Measurements from ENCODE around the gene MSRB3.
A peak's percentile ranks its signal among the peaks of the same experiment; 100 is the strongest.
"Not testable (repeated sequence)": the region's sequence is repeated elsewhere in the genome, so short reads cannot be mapped to it uniquely, and the experiment has no call there.

The MSRB3 gene

DNA sequence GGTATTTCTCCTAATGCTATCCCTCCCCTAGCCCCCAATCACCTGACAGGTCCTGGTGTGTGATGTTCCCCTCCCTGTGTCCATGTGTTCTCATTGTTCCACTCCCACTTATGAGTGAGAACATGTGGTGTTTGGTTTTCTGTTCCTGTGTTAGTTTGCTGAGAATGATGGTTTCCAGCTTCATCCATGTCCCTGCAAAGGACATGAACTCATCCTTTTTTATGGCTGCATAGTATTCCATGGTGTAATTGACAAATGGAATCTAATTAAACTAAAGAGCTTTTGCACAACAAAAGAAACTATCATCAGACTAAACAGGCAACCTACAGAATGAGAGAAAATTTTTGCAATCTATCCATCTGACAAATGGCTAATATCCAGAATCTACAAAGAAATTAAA, 178.9 kb downstream of the MSRB3 start:
- not testable (repeated sequence) for DNase-seq (ENCODE audit: low read depth, low spot score)

DNA sequence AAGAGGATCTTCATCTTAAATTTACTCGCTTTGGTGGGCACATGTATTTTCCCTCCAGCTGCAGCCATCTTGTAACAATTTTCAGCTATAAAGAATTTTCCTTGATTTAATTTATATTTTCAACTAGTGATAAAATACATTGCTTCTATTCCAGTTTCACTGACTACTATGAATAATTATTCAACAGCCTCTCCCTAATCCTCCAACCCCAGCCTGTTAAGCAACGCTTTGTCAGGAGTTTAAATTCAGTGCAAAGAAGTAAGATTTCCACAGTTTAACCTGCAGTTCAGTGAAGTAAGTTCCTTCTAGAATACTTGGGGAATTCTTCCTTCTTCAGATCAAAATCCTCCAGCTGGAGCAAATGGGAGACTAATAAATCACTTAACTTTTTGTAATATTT, 180.2 kb downstream of the MSRB3 start:
- no peak for DNase-seq (ENCODE audit: low read depth, low spot score)

DNA sequence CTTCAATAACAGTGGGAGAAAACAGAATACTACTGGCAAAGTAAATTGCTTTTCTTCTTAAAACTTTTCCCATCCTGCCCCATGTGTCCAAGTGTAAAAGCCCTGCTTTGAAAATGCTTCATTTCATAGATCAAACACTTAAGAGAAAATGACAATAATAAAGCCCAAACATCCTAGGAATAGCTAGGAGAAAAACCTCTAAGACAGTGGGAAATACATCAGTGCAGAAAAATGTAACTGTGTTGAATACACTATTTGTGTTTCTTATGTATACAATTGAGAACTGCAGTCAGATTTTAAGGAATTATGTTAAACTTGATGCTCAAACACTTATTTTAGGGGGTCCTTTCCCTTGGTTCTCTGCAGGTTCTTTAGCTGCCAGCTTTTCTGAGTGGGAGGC, 181.1 kb downstream of the MSRB3 start:
- no peak for DNase-seq (ENCODE audit: low read depth, low spot score)

DNA sequence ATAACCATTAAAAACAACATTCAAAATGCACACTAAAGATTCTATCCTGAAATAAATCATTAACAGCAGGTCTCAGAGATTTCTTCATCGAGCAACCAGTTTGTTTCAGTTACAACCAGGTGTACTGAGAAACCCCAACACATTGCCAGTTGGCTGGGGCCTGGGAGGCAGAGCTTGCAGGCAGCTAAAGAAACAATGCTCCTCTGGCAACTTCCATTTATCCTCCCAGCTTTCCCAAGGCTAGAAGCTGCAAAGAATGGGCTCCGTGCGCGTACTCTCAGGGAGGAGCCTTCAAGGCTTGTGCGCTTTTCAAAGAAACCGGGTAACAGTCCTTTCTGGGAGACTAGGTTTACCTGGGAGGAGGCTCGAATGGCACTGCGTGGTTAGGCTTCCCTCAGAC, 181.6 kb downstream of the MSRB3 start:
- no peak for DNase-seq (ENCODE audit: low read depth, low spot score)

DNA sequence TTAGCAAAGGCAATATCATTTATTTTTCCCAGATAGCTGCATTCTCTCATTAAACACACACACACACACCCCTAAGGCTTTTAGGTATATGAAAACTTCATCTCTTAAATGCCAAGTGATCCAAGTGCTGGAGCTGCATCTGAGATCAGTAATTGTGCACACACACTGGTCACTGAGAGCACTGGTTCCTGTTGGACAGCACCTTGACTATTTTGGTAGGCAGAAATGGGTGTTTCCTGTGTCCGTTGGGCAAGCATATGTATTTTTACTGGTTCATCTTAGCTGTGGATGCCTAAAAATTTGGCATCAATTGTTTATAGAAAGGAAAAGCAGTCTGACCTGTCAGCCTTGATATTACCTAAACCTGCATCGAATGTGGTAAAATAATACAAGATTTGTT, 182.5 kb downstream of the MSRB3 start:
- no peak for DNase-seq (ENCODE audit: low read depth, low spot score)

DNA sequence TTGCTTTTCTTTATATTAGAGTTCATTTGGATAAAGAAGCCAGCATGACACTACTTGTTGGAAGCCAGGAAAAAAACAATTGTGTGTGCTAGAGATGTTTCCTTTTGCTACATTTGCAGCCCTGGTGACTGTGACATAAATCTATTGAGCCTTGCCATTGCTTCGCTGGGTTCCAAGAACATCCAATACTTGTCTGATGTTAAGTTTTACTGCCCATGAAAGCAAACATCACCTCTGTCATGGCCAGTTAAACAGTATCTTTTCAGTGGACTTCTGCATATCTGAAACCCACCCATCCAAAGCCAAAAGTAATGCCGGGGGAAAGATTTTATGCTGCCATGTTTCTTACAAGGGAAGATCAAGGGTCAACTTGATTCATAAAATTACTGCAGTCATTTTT, 184.0 kb downstream of the MSRB3 start:
- DNase-seq (ENCODE audit: low read depth, low spot score): no peak

DNA sequence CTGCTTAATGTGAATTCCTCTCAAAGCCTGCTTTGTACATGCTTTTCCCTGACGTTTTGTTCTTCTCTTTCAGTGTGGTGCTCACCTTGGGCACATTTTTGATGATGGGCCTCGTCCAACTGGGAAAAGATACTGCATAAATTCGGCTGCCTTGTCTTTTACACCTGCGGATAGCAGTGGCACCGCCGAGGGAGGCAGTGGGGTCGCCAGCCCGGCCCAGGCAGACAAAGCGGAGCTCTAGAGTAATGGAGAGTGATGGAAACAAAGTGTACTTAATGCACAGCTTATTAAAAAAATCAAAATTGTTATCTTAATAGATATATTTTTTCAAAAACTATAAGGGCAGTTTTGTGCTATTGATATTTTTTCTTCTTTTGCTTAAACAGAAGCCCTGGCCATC, 184.6 kb downstream of the MSRB3 start:
- DNase-seq (ENCODE audit: low read depth, low spot score): no peak

DNA sequence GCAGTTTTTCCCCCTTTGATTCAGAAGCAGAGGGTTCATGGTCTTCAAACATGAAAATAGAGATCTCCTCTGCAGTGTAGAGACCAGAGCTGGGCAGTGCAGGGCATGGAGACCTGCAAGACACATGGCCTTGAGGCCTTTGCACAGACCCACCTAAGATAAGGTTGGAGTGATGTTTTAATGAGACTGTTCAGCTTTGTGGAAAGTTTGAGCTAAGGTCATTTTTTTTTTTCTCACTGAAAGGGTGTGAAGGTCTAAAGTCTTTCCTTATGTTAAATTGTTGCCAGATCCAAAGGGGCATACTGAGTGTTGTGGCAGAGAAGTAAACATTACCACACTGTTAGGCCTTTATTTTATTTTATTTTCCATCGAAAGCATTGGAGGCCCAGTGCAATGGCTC, 185.1 kb downstream of the MSRB3 start:
- no peak for DNase-seq (ENCODE audit: low read depth, low spot score)

DNA sequence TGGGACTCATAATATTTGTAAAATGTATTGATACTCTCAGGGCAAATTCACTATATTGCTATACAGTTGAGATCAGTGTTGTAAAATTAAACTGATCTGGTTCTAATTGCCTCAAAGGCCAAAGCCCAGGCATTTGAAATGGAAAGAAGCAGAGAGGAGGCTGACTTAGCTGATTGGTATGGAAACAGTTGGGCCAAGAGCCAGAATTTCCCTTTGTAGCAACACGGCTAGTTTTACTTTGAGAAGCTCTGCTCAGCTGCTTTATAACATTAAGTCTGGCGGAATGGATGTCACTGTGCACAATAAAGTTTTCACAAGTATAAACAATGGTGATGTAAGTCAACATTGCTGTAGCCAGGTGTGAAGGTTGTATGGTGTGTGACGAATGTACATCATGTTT, 186.4 kb downstream of the MSRB3 start:
- peak; percentile 29 for DNase-seq (ENCODE audit: low read depth, low spot score)

DNA sequence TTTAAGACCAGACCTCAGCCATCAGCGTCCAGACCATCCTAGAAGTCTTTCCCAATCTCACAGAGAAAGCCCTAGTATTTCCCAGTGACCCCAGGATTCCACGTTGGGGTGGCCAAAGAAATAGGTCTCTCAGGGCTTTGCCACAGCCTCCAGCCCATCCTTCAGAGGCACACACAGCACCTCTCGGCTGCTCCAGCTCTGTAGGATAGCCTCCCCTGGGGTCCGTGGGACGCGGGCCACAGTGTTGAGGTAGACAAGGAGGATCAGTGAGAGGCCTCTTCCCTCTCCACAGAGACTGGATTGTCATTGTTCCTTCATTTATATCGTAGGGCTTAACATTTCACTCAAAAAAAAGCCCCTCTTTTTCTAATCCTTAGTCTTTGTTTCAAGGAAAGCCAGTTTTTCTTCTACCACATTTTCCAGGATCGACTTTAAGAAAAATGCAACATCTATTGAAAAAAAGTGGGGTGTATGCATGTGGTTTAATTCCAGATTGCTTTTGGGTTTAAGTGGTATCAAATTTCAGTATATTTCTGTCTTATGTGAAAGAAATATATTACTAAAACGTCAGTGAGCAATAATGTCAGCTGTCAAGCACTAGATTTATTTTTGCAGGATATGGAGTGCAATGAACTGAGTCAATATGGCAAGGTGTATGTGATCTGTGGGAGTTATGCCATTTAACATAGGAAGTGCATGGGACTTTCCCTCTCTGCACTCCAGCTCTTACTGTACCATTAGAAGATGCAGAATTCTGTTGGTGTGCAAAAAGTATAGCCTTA, 187.5 kb downstream of the MSRB3 start:
- no peak for DNase-seq (ENCODE audit: low read depth, low spot score)

DNA sequence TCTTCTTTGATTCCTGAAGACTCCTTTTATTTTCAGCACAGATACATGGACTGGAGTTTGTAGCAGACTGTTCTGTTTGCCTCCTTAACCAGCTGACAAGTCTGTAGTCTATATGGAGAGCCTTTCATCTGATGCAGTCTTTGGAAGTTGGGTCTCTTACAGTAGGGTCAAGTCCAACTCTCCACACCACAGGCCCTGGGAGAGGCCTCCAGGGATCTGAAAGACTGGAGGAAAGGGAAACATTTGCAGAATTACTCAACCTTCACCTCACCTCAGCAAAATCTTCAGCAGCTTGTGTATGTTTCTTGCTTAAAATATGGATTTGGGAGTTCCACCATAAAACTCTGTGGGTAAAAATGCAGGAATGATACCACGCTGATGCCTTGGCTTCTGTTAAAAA, 188.4 kb downstream of the MSRB3 start:
- no peak for DNase-seq (ENCODE audit: low read depth, low spot score)

DNA sequence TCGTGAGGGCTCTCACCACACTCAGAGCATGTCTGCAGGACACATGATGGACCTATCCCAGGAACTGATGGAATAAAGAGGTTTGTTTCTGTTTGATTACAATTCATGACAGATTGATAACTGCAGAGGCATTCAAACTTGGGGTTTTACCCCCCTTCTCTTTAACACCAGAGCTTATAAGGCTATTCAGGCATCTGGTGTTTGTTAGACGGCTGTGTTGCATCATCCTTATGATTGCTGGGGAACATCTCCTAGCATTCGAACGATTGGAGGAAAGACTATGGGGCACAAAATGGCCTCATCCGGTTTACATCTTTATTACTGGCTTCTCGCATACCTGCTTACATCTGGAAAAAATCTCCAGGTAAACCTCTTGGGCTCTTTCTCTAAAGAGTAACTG, 191.8 kb downstream of the MSRB3 start:
- DNase-seq (ENCODE audit: low read depth, low spot score): no peak

DNA sequence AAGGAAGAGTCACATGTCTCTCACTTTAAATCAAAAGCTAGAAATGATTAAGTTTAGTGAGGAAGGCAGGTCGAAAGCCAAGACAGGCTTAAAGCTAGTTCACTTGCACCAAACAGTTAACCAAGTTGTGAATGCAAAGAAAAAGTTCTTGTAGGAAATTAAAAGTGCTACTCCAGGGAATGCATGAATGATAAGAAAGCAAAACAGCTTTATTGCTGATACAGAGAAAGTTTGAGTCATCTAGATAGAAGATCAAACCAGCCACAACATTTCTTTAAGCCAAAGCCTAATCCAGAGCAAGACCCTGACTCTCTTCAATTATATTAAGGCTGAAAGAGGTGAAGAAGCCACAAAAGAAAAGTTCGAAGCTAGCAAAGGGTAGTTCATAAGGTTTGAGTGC, 193.6 kb downstream of the MSRB3 start:
- no peak for DNase-seq (ENCODE audit: low read depth, low spot score)

DNA sequence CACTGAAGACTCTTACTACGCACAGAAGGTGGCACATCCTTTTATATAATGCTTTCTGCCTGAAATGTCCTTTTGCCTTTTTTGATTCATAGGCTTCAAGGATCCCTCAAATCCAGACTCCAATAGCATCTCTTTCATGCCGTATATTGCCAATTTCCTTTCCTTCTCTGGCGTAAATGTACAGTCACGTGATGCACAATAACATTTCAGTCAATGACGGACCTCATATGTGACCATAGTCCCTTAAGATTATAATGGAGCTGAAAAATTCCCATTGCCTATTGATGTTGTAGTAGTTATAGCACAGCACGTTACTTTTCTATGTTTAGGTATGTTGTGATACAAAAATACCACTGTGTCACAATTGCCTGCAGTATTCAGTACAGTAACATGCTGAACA, 196.3 kb downstream of the MSRB3 start:
- DNase-seq (ENCODE audit: low read depth, low spot score): no peak

DNA sequence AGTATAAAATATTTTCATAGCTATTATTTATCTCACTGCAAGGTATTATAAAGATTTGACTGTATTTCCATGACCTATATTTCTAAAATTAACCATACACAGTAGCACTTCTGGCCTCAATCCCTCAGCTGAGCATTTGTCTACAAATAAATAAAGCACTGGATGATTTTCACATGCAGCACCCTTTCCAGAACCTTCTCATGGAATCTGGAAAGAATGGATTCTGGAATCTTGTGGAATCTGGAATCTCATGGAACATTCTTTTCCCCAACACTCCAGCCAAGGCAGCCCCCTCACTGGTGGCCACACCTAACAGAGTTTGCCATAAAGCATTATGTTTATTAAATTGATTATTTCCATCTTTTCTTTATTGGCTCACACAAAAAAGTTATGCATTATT, 199.2 kb downstream of the MSRB3 start:
- no peak for DNase-seq (ENCODE audit: low read depth, low spot score)

DNA sequence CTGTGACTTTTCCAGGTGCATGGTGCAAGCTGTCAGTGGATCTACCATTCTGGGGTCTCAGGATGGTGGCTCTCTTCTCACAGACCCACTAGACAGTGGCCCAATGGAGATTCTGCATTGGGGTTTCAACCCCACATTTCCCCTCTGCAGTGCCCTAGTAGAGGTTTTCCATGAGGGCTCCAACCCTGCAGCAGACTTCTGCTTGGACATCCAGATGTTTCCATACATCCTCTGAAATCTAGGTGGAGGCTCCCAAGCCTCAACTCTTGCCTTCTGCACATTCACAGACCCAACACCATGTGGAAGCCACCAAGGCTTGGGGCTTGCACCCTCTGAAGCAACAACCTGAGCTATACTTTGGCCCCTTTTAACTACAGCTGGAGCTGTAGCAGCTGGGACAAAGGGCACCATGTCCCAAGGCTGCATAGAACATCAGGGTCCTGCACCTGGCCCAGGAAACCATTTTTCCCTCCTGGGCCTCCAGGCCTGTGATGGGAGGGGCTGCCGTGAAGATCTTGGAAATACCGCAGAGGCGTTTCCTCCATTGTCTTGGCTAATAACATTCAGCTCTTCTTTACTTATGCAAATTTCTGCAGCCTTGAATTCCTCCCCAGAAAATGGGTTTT, 205.5 kb downstream of the MSRB3 start:
- DNase-seq (ENCODE audit: low read depth, low spot score): not testable (repeated sequence)

DNA sequence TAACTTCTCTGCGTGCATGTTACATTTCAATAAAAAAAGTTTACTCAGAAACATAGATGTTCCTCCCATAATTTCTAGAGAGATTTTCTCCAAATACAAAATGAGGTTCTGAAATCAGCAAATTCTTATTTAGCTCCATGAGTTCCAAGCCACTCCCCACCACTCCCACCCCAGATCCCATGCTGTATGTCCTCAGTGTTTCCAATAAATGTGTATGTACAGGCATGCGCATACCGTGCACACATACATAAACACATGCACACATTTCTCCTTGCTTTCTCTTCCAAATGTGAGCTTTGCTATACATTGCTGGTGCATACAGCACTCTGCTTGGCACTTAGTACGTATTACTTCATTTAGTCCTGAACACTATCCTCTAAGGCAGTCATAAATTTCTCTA, 209.7 kb downstream of the MSRB3 start:
- no peak for DNase-seq (ENCODE audit: low read depth, low spot score)

DNA sequence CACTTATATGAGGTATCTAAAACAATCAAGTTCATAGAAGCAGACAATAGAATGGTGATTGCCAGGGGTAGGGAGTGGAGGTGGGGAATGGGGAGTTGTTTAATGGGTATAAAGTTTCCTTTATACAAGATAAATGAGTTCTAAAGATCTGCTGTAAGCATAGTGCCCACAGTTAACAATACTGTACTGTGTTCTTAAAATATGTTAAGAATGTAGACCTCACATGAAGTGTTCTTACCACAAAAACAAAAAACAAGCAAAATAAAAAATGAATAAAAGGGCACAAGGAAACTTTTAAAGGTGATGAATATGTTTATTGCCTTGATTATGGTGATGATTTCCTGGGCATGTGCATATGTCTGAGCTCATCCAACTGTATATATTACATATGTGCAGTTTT, 211.8 kb downstream of the MSRB3 start:
- DNase-seq (ENCODE audit: low read depth, low spot score): no peak

DNA sequence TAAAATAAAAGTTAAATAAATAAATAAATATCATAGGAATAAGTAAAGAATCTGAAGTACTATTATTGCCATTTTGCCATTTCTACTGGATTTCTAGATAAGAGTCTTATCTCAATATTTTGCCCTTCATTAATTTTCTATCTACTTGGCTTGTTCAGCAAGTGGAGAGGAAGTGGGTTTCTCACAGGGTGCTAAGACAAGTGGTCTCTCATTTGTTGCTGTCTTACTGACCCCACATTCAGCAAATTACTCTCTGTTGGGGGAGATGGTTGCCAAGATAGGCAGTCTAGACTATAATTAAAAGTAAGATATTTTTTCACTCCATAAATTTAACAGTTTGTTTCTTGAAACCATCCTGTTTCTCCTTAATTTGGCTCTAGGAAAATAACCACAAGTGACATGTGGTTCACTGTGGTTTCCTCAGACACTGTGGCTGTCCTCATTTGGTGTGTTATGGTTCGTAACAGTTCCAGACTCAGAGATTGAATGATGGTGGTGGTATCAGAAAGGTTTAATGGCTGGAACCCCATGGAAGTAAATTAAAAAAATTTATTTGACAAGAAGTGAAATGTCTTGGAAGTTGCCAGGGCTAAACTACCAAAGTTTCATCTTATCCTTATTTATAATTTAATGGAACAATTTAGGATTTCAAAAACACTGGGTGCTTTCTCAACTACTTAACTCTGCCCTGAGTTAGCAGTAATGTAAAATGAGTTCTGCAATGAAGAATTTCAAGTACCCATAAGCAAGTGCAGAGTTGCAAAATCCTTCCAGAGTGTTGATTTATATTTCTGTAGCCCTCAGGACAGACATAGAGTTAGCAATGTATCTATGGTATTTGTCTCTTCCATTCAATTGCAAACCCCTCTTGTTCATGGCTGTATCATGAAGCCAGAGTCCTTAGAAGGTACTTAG, 214.8 kb downstream of the MSRB3 start:
- DNase-seq (ENCODE audit: low read depth, low spot score): no peak

DNA sequence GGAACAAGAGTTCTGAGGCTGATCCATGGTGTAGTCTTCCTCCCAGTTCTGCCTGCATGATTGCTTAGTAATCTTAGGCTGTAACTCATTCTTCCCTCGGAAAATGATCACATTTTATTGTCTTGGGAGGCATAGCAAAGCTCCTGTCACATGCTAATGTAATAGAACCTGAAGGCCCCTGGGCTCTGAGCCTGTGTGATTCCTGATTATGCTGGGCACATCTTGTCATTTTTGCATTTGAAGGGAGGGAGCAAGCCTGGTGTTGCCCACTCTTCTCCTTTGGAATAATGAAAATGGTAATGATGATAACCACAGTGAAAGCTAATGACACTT, 215.4 kb downstream of the MSRB3 start:
- no peak for DNase-seq (ENCODE audit: low read depth, low spot score)

DNA sequence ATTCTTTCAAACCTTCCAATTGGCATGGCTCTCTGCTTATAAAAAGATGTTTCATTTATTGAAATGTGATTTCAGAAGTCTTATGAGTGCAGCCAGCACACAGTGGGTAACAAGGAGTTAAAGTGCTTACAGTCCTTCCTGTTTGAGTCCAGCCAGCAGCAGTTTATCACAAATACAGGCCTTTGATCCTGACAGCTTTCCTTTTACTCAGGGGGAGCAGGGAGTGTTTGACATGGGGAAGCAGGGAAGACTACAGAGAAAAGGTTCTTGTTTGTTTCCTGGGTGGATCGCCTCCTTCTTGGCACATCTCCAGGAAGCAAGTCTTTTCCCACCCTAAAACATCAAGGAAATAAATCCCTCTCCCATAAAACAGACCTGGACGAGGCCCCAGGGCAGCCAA, 216.1 kb downstream of the MSRB3 start:
- DNase-seq (ENCODE audit: low read depth, low spot score): no peak

DNA sequence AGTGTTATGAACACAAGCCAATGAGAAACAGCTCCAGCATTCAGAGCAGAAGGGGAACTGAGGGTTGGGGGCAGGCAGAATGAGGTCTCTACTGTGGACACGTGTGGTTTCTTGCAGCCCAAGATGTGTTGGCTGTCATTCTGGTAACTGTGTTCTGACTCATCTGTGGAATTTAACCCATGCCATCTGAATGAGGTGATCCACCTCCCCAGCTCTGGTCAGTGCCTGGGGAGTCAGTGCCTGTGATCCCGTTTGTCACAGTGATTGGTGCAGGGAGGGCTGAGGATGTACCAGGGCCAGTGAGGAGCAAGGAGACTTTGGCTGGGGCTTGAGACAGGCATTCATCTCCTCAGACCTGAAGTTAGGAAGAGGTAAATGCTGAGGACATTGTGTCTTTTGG, 216.8 kb downstream of the MSRB3 start:
- DNase-seq (ENCODE audit: low read depth, low spot score): no peak

DNA sequence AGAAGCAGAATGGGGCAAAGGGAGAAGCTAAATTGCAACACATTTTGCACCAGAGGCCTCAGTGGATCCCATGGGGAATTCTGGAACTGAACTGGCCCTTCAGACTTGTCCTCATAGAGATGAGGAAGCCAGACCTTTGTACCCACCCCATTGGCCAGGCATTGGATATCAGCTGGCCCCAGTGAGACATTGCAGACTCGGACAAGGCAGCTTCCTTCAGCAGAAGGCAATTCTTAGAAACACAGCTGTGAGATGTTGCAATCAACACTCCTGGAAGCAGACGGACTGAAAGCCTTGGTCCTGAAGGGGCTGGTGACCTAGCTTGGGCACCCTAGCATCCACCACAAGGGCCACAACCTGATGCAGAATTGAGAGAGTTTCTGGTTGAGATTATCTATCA, 218.1 kb downstream of the MSRB3 start:
- DNase-seq (ENCODE audit: low read depth, low spot score): no peak

All from brain pericyte (primary cell).